HepG2 (cell line): ENCODE results near the gene ARL16. TPM values are rescaled to one million over a fixed set of nuclear protein-coding genes. Genes with fewer than 3 reads are reported as not detected.
A peak's percentile ranks its signal among the peaks of the same experiment; 100 is the strongest.

Source experiments
- GLI4 ChIP-seq: sonication (generic); formaldehyde crosslinking; IDR thresholded peaks from 2 replicates; pipeline ENCODE4 v1.5.1; 2020; ENCODE audit warnings: missing genetic modification reagents, mild to moderate bottlenecking, moderate library complexity, borderline replicate concordance
- KAT8 ChIP-seq: IDR thresholded peaks from 2 replicates; pipeline ENCODE4 v1.6.1; 2016; ENCODE audit warnings: missing genetic modification reagents, missing compliant biosample characterization
- NFKB2 ChIP-seq: sonication (generic); formaldehyde crosslinking; IDR thresholded peaks from 2 replicates; pipeline ENCODE4 v1.4.0; 2020; ENCODE audit warnings: missing genetic modification reagents, borderline replicate concordance
- PHB2 ChIP-seq: fragments of 450-650 bp; IDR thresholded peaks from 2 replicates; pipeline ENCODE4 v1.6.1; 2018; ENCODE audit not compliant: partially characterized antibody
- PTBP1 ChIP-seq: fragments of 200-400 bp; formaldehyde crosslinking; IDR thresholded peaks from 2 replicates; pipeline ENCODE4 v1.6.1; 2018; ENCODE audit warnings: low read length, low read depth; ENCODE audit not compliant: poor library complexity, severe bottlenecking
- RBM22 ChIP-seq: fragments of 200-400 bp; formaldehyde crosslinking; optimal IDR thresholded peaks from 2 replicates; pipeline ENCODE3; 2017; ENCODE audit warnings: mild to moderate bottlenecking, low read length, moderate library complexity
- SATB2 ChIP-seq: sonication (generic); formaldehyde crosslinking; IDR thresholded peaks from 2 replicates; pipeline ENCODE4 v1.5.0; 2020; ENCODE audit warnings: missing genetic modification reagents
- SKI ChIP-seq: fragments of 450-650 bp; IDR thresholded peaks from one replicate; pipeline ENCODE4 v1.6.1; 2018; ENCODE audit warnings: mild to moderate bottlenecking; ENCODE audit not compliant: partially characterized antibody
- SMAD9 ChIP-seq: sonication (generic); formaldehyde crosslinking; IDR thresholded peaks from 2 replicates; pipeline ENCODE4 v1.5.1; 2020; ENCODE audit warnings: mild to moderate bottlenecking, missing genetic modification reagents
- SNAPC4 ChIP-seq: sonication (generic); formaldehyde crosslinking; IDR thresholded peaks from 2 replicates; pipeline ENCODE4 v1.4.0; 2020; ENCODE audit warnings: mild to moderate bottlenecking, missing genetic modification reagents
- ZNF567 ChIP-seq: sonication (generic); formaldehyde crosslinking; IDR thresholded peaks from 2 replicates; pipeline ENCODE4 v1.8.1; 2023; ENCODE audit warnings: mild to moderate bottlenecking, missing genetic modification reagents, borderline replicate concordance
- ZNF776 ChIP-seq: sonication (generic); formaldehyde crosslinking; IDR thresholded peaks from 2 replicates; pipeline ENCODE4 v1.4.0; 2020; ENCODE audit warnings: mild to moderate bottlenecking, missing genetic modification reagents
- ZNF790 ChIP-seq: sonication (generic); formaldehyde crosslinking; IDR thresholded peaks from 2 replicates; pipeline ENCODE4 v1.8.0; 2022; ENCODE audit warnings: missing genetic modification reagents, mild to moderate bottlenecking, borderline replicate concordance
- ZNF83 ChIP-seq: sonication (generic); formaldehyde crosslinking; IDR thresholded peaks from 2 replicates; pipeline ENCODE4 v1.4.0; 2020; ENCODE audit warnings: missing genetic modification reagents, mild to moderate bottlenecking, borderline replicate concordance
- polyA plus RNA-seq, 8 experiments: library from polyadenylated mRNA; depleted of rRNA in 3 of 8; stranded (reverse) in 7 of 8; unstranded in 1 of 8; fragments of >200 nt; fragmentation: Illumina TruSeq in 4 of 8; extraction: Trizol in 4 of 8; gene quantifications; 2 replicates each; pipeline versions ENCODE4 v1.2.1 to v1.2.3, GENCODE V29; 2011 to 2016; ENCODE audit warnings: low read depth in 4 of 8, missing spikeins in 1 of 8, mixed read lengths in 1 of 8; ENCODE audit not compliant: insufficient read depth in 1 of 8
- total RNA-seq, 5 experiments: library from RNA; depleted of rRNA; stranded (reverse); fragments of >200 nt; fragmentation: Illumina TruSeq; extraction: Trizol; gene quantifications; 2 replicates each; pipeline ENCODE4 v1.2.3, GENCODE V29; 2016; ENCODE audit warnings: low read depth in 1 of 5
- TF ChIP-seq, protein P1 (sequence below): sonication (generic); formaldehyde crosslinking; IDR thresholded peaks from 2 replicates; pipeline ENCODE4 v1.5.1; 2020; ENCODE audit warnings: mild to moderate bottlenecking, moderate library complexity, missing genetic modification reagents
- TF ChIP-seq, protein P2 (sequence below): sonication (generic); formaldehyde crosslinking; conservative IDR thresholded peaks from 2 replicates; pipeline ENCODE4 v1.4.0; 2020; ENCODE audit warnings: missing genetic modification reagents

ARL16 gene
- total and polyA plus RNA-seq, 2 of the 13 experiments (the other 11 are each of a cell fraction or from before 2014, with no cell fraction given), result 20.8 to 30.8 TPM

DNA sequence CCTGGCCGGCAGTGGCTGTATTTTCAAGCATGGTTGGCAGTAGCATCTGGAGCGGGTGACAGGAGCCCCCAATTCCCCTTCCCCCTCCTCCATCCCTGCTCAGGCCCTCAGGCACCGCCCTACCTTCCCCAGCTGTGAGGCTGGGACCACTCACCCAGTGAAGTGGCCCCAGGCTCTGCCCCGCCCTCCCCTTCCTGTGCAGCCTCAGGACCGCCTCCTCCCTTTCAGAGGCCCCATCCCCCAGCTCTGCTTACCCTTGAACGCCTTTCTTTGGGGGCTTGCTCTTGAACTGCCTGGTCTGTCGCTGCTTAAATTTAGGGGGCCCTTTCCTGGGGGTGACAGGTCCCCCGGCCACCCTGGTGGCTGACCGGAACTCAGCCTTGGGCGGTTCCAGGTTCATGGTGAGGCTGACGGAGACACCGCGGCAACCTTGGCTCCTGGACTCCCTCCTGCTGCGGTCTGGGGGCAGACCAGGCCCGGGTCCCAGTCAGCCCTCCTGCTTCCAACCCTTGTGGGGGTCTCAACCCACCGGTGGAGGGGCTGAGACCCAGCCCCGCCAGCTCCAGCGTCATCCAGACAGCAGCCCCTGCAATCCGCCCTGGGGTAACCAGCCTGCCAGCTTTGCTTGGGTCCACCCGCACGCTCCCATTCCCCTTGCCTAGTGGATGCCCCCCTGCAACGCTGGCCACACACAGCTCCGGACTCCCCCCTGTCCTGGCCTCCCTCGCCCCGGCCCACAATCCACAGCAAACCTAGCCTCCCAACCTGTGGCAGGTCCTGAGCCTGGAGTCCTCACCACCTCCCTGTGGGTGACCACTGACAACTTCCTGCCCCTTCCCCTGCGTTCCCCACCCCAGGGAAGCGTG, 30.5 kb downstream of the ARL16 start (continued):
- TF ChIP-seq SMAD9 (CRISPR knock-in tag), result no peak
- TF ChIP-seq GLI4 (CRISPR knock-in tag), result 0 out of 2 replicates have a peak, but pooled peaks have one; percentile 47
- TF ChIP-seq ZNF83 (CRISPR knock-in tag), result no peak
- no peak for TF ChIP-seq PHB2
- no peak; the same call in 1 of the 2 replicates for TF ChIP-seq ZNF776 (CRISPR knock-in tag)
- no peak for TF ChIP-seq PTBP1
- 0 out of 2 replicates have a peak, but pooled peaks have one; percentile 44 for TF ChIP-seq KAT8 (CRISPR knock-in tag)
- no peak for TF ChIP-seq SKI
- TF ChIP-seq RBM22, result no peak
- TF ChIP-seq SATB2 (CRISPR knock-in tag), result no peak
- TF ChIP-seq, protein P1, sequence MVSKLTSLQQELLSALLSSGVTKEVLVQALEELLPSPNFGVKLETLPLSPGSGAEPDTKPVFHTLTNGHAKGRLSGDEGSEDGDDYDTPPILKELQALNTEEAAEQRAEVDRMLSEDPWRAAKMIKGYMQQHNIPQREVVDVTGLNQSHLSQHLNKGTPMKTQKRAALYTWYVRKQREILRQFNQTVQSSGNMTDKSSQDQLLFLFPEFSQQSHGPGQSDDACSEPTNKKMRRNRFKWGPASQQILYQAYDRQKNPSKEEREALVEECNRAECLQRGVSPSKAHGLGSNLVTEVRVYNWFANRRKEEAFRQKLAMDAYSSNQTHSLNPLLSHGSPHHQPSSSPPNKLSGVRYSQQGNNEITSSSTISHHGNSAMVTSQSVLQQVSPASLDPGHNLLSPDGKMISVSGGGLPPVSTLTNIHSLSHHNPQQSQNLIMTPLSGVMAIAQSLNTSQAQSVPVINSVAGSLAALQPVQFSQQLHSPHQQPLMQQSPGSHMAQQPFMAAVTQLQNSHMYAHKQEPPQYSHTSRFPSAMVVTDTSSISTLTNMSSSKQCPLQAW (CRISPR knock-in tag), result 0 out of 2 replicates have a peak, but pooled peaks have one; percentile 29
- no peak for TF ChIP-seq NFKB2 (CRISPR knock-in tag)
- TF ChIP-seq SNAPC4 (CRISPR knock-in tag), result no peak
- no peak for TF ChIP-seq ZNF790 (CRISPR knock-in tag)
- 0 out of 2 replicates have a peak, but pooled peaks have one; percentile 54 for TF ChIP-seq ZNF567 (CRISPR knock-in tag)
- TF ChIP-seq, protein P2, sequence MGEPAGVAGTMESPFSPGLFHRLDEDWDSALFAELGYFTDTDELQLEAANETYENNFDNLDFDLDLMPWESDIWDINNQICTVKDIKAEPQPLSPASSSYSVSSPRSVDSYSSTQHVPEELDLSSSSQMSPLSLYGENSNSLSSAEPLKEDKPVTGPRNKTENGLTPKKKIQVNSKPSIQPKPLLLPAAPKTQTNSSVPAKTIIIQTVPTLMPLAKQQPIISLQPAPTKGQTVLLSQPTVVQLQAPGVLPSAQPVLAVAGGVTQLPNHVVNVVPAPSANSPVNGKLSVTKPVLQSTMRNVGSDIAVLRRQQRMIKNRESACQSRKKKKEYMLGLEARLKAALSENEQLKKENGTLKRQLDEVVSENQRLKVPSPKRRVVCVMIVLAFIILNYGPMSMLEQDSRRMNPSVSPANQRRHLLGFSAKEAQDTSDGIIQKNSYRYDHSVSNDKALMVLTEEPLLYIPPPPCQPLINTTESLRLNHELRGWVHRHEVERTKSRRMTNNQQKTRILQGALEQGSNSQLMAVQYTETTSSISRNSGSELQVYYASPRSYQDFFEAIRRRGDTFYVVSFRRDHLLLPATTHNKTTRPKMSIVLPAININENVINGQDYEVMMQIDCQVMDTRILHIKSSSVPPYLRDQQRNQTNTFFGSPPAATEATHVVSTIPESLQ (CRISPR knock-in tag), result no peak
